Measurements from ENCODE around the gene LOC101059915.
"Not testable (repeated sequence)": the region's sequence is repeated elsewhere in the genome, so short reads cannot be mapped to it uniquely, and the experiment has no call there.

LOC101059915 gene

DNA sequence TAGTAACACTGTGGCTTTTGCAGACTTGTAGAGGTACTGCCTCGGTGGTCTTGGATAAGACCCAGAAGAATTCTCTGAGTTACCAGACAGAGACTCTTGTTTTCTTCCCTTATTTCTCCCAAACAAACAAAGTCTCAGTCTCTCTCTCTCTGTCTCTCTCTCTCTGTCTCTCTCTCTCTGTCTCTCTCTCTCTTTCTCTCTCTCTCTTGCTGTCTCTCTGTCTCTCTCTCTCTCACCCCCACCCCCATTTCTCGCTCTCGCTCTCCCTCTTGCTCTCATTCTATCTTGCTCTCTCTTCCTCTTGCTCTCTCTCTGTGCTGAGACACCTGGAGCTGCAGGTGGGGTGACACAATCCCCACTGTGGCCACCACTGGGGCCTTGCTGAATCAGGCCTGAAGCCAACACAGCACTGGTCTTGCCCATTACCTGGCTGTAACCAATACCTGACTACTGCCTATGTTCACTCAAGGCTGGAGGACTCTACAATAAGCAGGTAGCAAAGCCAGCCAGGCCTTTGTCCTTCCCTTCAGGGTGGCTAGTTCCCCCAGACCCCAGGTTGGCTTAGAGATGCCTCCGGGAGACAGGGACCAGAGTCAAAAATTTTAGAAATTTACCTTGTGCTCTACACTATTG lies 12.3 kb downstream of the LOC101059915 start:
- WGBS, 2 donors, result 86 to 87% methylated on average over 4 of the region's 4 CpGs
- TF ChIP-seq POLR2A (IDR thresholded peaks at IDR 0.05) (no peak), EP300 (IDR thresholded peaks at IDR 0.05) (no peak)
- TF ChIP-seq, protein P1, sequence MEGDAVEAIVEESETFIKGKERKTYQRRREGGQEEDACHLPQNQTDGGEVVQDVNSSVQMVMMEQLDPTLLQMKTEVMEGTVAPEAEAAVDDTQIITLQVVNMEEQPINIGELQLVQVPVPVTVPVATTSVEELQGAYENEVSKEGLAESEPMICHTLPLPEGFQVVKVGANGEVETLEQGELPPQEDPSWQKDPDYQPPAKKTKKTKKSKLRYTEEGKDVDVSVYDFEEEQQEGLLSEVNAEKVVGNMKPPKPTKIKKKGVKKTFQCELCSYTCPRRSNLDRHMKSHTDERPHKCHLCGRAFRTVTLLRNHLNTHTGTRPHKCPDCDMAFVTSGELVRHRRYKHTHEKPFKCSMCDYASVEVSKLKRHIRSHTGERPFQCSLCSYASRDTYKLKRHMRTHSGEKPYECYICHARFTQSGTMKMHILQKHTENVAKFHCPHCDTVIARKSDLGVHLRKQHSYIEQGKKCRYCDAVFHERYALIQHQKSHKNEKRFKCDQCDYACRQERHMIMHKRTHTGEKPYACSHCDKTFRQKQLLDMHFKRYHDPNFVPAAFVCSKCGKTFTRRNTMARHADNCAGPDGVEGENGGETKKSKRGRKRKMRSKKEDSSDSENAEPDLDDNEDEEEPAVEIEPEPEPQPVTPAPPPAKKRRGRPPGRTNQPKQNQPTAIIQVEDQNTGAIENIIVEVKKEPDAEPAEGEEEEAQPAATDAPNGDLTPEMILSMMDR (IDR thresholded peaks at IDR 0.05), result no peak
- Histone ChIP-seq H3K27ac (no peak overlapping the region), H3K9me3 (no peaks in the 10 kb centered on the region), H3K36me3 (no peaks in the 10 kb centered on the region), H3K4me1 (no peaks in the 10 kb centered on the region), H3K4me3 (no peak overlapping the region), H3K27me3 (no peaks in the 10 kb centered on the region)
- no peak for DNase-seq (ENCODE audit: low spot score in 2 of 2)

DNA sequence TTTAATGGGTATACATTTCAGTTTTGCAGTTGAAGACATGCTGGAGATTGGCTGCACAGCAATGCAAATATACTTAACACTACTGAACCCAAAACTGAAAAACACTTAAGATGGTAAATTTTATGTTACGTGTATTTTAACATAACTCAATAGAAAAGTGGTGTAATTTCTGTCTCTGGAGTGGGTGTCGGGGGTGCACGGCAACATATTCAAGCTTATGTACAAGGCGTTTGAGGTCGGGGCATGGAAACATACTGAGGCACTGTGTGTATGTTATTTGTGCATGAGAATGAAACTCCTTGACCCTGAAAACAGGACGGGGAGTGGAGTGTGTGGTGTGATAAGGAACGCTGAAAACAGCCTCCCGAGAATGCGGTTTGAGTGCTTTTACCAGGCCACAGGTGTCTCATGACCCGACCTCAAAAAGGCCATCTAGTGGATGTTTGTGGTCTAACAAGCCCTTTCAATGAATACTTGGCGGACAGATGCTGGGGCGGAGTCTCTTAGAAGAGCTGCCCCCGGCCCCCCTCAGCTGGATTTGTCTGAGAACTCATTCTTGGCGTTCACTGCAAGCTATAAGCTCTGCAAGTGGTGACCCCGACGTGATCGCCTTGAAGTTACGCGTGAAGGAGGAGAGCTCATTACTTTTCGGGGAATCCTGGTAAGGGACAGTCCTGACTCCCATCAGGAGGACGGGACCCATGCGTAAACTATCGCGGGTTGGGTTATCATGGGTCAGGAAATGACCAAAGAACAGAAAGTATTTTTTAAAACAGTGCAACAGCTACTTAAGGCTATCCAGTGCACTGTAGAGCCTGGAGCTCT lies 29.5 kb downstream of the LOC101059915 start:
- H3K27me3 ChIP-seq; H3K4me1 ChIP-seq; H3K27ac ChIP-seq; H3K9me3 ChIP-seq; H3K36me3 ChIP-seq; DNase-seq (ENCODE audit: low spot score in 2 of 2); H3K4me3 ChIP-seq: not testable (repeated sequence)
- WGBS, 2 donors, result no CpG with 5 or more reads among the region's 24 CpGs

GRCh38 chrX:71697466-71698298 lies 30.3 kb downstream of the LOC101059915 start:
- H3K27ac ChIP-seq; DNase-seq (ENCODE audit: low spot score in 2 of 2); H3K36me3 ChIP-seq; H3K27me3 ChIP-seq; H3K9me3 ChIP-seq; H3K4me1 ChIP-seq; H3K4me3 ChIP-seq: not testable (repeated sequence)
- WGBS, 2 donors, result no CpG with 5 or more reads among the region's 17 CpGs

DNA sequence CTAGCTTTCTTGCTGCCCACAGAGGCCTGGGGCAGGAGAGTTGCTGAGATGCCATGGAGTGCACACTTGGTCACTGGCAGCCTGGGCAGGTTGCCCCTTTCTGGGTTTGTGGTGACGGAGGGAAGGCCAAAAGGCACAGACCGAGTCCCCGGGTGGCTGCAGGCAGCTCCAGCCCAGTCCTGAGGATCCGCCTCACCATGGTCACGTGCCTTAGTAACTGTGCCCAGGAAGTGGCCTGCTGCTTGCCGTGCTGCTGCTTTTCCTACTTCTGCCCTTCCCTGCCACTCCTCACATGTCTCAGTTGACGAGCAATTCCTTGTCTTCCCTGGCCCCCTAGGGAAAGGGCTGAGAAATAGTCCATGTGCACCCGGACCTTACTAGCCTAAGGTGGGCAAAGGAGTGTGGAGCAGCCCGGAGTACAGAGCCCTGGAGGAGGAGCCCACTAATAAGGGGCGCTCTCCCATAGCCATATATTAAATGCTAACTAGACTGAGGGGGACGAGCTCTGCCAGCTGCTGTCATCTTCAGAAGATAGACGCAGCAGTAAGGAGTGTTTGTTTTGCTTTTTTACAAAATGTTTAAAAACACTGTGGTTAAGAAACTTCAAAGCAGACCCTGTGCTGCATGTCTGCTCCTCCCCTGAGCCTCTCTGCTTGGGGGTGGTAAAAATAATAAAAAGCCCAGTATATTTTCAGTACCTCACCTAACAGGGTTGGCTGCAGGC lies 31.1 kb downstream of the LOC101059915 start:
- not testable (repeated sequence) for H3K27ac ChIP-seq; H3K36me3 ChIP-seq; H3K4me3 ChIP-seq; H3K9me3 ChIP-seq; H3K27me3 ChIP-seq; DNase-seq (ENCODE audit: low spot score in 2 of 2); H3K4me1 ChIP-seq
- WGBS, 2 donors, result no CpG with 5 or more reads among the region's 12 CpGs

GRCh38 chrX:71699023-71699344 lies 31.6 kb downstream of the LOC101059915 start:
- H3K9me3 ChIP-seq; DNase-seq (ENCODE audit: low spot score in 2 of 2); H3K27ac ChIP-seq; H3K27me3 ChIP-seq; H3K4me1 ChIP-seq; H3K36me3 ChIP-seq; H3K4me3 ChIP-seq: not testable (repeated sequence)
- WGBS, 2 donors, result no CpG with 5 or more reads among the region's 4 CpGs

DNA sequence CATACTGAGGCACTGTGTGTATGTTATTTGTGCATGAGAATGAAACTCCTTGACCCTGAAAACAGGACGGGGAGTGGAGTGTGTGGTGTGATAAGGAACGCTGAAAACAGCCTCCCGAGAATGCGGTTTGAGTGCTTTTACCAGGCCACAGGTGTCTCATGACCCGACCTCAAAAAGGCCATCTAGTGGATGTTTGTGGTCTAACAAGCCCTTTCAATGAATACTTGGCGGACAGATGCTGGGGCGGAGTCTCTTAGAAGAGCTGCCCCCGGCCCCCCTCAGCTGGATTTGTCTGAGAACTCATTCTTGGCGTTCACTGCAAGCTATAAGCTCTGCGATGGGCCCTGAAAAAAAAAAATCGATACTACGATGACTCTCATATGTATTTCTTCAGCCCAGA lies 35.5 kb downstream of the LOC101059915 start:
- WGBS, 2 donors, result no CpG with 5 or more reads among the region's 12 CpGs
- DNase-seq (ENCODE audit: low spot score in 2 of 2); H3K36me3 ChIP-seq: not testable (repeated sequence)

GRCh38 chrX:71714064-71714463 lies 46.7 kb downstream of the LOC101059915 start:
- H3K27me3 ChIP-seq; H3K4me3 ChIP-seq; H3K4me1 ChIP-seq; DNase-seq (ENCODE audit: low spot score in 2 of 2); H3K36me3 ChIP-seq; H3K9me3 ChIP-seq; H3K27ac ChIP-seq: not testable (repeated sequence)
- WGBS, 2 donors, result no CpG with 5 or more reads among the region's 14 CpGs

More for the DNA sequence above, 35.5 kb downstream of the LOC101059915 start:
- not testable (repeated sequence) for H3K9me3 ChIP-seq, H3K27ac ChIP-seq, H3K27me3 ChIP-seq, H3K4me1 ChIP-seq, H3K4me3 ChIP-seq

DNA sequence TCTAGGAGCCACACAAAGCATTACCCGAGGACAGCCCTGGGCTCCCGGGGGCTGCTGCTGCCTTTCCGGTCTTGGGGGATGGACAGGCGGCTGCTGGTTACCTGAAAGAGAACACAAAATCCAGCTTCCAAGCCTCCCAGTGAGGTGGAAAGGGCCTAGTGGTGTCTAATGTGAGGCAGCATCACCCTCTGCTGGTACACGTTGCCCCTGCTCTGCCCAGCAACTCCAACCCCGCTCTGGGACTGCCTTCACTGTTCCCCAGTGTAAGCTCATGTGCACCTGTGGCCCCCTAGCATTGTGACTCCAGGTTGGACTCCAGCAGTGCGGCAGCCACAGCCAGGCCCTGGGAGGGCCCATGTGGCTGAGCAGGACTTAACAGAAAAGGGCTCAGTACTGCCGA lies 48.2 kb downstream of the LOC101059915 start:
- DNase-seq (ENCODE audit: low spot score in 2 of 2); H3K4me1 ChIP-seq; H3K27me3 ChIP-seq; H3K36me3 ChIP-seq; H3K27ac ChIP-seq; H3K4me3 ChIP-seq; H3K9me3 ChIP-seq: not testable (repeated sequence)
- no CpG with 5 or more reads among the region's 8 CpGs for WGBS, 2 donors

GRCh38 chrX:71716323-71716722 lies 49.0 kb downstream of the LOC101059915 start:
- not testable (repeated sequence) for DNase-seq (ENCODE audit: low spot score in 2 of 2); H3K4me1 ChIP-seq; H3K27ac ChIP-seq; H3K27me3 ChIP-seq; H3K4me3 ChIP-seq; H3K9me3 ChIP-seq; H3K36me3 ChIP-seq
- no CpG with 5 or more reads among the region's 12 CpGs for WGBS, 2 donors

DNA sequence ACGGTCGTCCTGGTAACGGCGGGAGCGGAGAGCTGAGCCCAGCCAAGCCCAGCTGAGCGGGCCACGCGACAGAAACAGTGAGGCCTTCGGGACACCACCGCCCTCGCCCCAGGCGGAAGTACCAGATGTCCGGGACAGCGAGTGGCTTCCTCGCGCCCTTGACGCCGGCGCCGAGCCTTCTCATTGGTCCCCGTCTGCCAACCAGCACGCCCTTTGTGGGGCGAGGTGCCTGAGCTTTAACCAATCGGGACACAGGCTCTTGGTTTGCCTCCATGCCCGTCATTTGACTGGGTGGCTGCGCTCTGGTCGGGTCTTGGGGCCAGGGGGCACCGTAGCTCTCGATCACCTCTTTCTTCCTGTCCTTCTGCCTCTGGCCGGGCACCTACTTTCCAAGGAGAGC lies 50.8 kb downstream of the LOC101059915 start, which contains the start of gene CXorf49:
TSS of gene CXorf49 (minus strand) at position 101 of the 400 bp plus-strand sequence. CDS start 134 bp downstream, outside the sequence.
- DNase-seq (ENCODE audit: low spot score in 2 of 2); H3K27ac ChIP-seq; H3K36me3 ChIP-seq; H3K9me3 ChIP-seq; H3K4me1 ChIP-seq; H3K27me3 ChIP-seq; H3K4me3 ChIP-seq: not testable (repeated sequence)
- WGBS, 2 donors, result no CpG with 5 or more reads among the region's 30 CpGs

DNA sequence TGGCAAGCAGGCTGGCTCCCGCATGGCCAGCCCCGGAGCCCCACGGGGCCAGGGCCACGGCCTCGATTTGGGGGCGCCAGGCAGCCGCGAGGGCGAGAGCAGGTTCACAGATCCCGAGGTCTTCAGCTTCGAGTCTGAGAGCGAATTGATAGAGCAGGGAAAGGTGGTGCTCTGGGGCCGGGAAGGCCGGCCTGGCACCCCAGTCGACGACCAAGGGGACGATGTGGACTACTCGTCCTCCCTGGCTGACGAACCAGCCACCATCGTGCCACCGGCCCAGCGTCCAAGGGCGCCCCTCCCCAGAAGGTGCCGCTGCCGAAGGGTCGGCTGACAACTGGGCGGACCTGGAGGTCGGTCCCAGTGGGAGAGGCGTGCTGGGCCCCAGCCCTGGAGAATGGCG lies 51.8 kb downstream of the LOC101059915 start:
- DNase-seq (ENCODE audit: low spot score in 2 of 2), result peak in 1 of 2 donors; percentile 0

More for the DNA sequence above, 51.8 kb downstream of the LOC101059915 start:
- H3K4me3 ChIP-seq, H3K27ac ChIP-seq, H3K36me3 ChIP-seq, H3K27me3 ChIP-seq, H3K4me1 ChIP-seq, H3K9me3 ChIP-seq: not testable (repeated sequence)
- no CpG with 5 or more reads among the region's 30 CpGs for WGBS, 2 donors

All from tibial nerve (tissue), 4 donors.